Left renal pelvis (tissue), 4 donors: ENCODE results near the gene AGRN. TPM values are rescaled to one million over a fixed set of nuclear protein-coding genes. Genes with fewer than 3 reads are reported as not detected.
"Not testable (repeated sequence)": the region's sequence is repeated elsewhere in the genome, so short reads cannot be mapped to it uniquely, and the experiment has no call there.

Experiments used
- DNase-seq, 4 donors: peaks; one replicate each; pipeline ENCODE4 v3.0.0-alpha.2; 2013; ENCODE audit warnings: low read depth in 4 of 4, low spot score in 3 of 4
- polyA plus RNA-seq, 4 donors: library from polyadenylated mRNA; unstranded; fragments of 120-200 nt; gene quantifications; one replicate each; pipeline ENCODE4 v1.2.1, GENCODE V29; 2013; ENCODE audit not compliant: insufficient read length in 4 of 4

AGRN gene
- polyA plus RNA-seq, 4 donors = 60.6 to 306 (median 204) TPM

GRCh38 chr1:1049318-1050165 is 29.6 kb downstream of the AGRN start:
- no peak for DNase-seq

- no peak for DNase-seq
Measured at GRCh38 chr1:1050577-1051052, 30.7 kb downstream of the AGRN start.

- no peak for DNase-seq
Measured at GRCh38 chr1:1051127-1051810, 31.3 kb downstream of the AGRN start.

GRCh38 chr1:1052003-1052840 is 32.3 kb downstream of the AGRN start:
- DNase-seq = no peak

- DNase-seq = no peak
Measured at GRCh38 chr1:1053022-1053421, 33.1 kb downstream of the AGRN start.

- DNase-seq = no peak
Measured at GRCh38 chr1:1053682-1054081, 33.8 kb downstream of the AGRN start.

GRCh38 chr1:1054099-1054700 is 34.3 kb downstream of the AGRN start:
- no peak for DNase-seq

GRCh38 chr1:1054971-1055370 is 35.1 kb downstream of the AGRN start:
- no peak for DNase-seq

GRCh38 chr1:1055841-1056736 is 36.2 kb downstream of the AGRN start:
- no peak for DNase-seq

- not testable (repeated sequence) for DNase-seq
Measured at GRCh38 chr1:1057769-1058087, 37.8 kb downstream of the AGRN start.

- no peak for DNase-seq
Measured at GRCh38 chr1:1058088-1058905, 38.4 kb downstream of the AGRN start.

GRCh38 chr1:1058921-1059493 is 39.1 kb downstream of the AGRN start:
- DNase-seq = no peak

GRCh38 chr1:1059494-1060280 is 39.8 kb downstream of the AGRN start:
- DNase-seq = no peak

GRCh38 chr1:1060281-1061000 is 40.5 kb downstream of the AGRN start:
- DNase-seq = no peak

- no peak for DNase-seq
Measured at GRCh38 chr1:1061682-1062345, 41.9 kb downstream of the AGRN start.

- no peak for DNase-seq
Measured at GRCh38 chr1:1062348-1063163, 42.6 kb downstream of the AGRN start.
